Peyer's patch (tissue), 4 donors: ENCODE results near the gene HSD11B2.

ENCODE experiments used
- POLR2A ChIP-seq, 2 donors: fragments of 450-650 bp; IDR thresholded peaks; one replicate each; pipeline ENCODE4 v1.5.1; 2017; ENCODE audit warnings: antibody characterized with exemption in 2 of 2, mild to moderate bottlenecking in 2 of 2, moderate library complexity in 2 of 2
- TF ChIP-seq, protein P1 (sequence below), 6 experiments: fragments of 450-650 bp in 4 of 6; fragments of 200-600 bp in 2 of 6; sonication (generic) in 1 of 6; IDR thresholded peaks; one replicate each; pipeline ENCODE4 v1.5.1; 2017 to 2019; ENCODE audit warnings: antibody characterized with exemption in 6 of 6, mild to moderate bottlenecking in 3 of 6, moderate library complexity in 1 of 6

DNA sequence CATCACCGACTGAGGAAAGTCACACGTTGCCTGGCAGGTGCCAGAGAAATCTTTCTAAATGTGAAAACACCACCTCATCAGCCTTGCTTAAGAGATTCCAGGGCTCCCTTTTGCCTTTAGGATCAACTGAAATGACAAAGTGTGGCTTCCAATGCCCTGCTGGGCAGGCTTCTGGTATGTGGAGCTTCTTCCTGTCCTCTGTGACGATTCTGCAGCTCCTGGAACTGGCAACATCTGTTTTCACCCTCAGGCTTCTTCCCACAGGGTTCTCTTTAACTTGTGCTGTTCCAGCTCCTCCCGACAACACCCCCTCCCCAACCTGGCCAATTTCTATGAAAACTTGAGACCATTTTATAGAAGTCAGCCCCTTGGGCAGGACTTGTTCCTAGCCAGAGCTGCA is 9.9 kb upstream of the HSD11B2 start:
- TF ChIP-seq, protein P1, sequence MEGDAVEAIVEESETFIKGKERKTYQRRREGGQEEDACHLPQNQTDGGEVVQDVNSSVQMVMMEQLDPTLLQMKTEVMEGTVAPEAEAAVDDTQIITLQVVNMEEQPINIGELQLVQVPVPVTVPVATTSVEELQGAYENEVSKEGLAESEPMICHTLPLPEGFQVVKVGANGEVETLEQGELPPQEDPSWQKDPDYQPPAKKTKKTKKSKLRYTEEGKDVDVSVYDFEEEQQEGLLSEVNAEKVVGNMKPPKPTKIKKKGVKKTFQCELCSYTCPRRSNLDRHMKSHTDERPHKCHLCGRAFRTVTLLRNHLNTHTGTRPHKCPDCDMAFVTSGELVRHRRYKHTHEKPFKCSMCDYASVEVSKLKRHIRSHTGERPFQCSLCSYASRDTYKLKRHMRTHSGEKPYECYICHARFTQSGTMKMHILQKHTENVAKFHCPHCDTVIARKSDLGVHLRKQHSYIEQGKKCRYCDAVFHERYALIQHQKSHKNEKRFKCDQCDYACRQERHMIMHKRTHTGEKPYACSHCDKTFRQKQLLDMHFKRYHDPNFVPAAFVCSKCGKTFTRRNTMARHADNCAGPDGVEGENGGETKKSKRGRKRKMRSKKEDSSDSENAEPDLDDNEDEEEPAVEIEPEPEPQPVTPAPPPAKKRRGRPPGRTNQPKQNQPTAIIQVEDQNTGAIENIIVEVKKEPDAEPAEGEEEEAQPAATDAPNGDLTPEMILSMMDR (IDR thresholded peaks at IDR 0.05) = no peak
- no peak for TF ChIP-seq POLR2A (IDR thresholded peaks at IDR 0.05)
